Psoas muscle (tissue), 8 donors: ENCODE data around the gene SLX9. TPM values are rescaled to one million over a fixed set of nuclear protein-coding genes. Genes with fewer than 3 reads are reported as not detected.
A peak's percentile ranks its signal among the peaks of the same experiment; 100 is the strongest.
"Not testable (repeated sequence)": the region's sequence is repeated elsewhere in the genome, so short reads cannot be mapped to it uniquely, and the experiment has no call there.

ENCODE experiments used
- ATAC-seq, 4 donors: fragments of 200-7000 bp; cut with Tn5 transposase; one replicate each; pipeline ENCODE4 v1.9.1; 2020; ENCODE audit warnings: moderate library complexity in 3 of 4, mild to moderate bottlenecking in 2 of 4
- DNase-seq, 2 donors: peaks; one replicate each; pipeline ENCODE4 v3.0.0-alpha.2; 2020
- H3K27ac ChIP-seq: fragments of 200-600 bp; one replicate; pipeline ENCODE4 v1.8.0; 2022
- H3K27me3 ChIP-seq, 3 donors: fragments of 200-600 bp in 1 of 3; one replicate each; pipeline versions ENCODE4 v1.6.1 to v1.8.0; 2013 to 2022; ENCODE audit warnings: low read length in 2 of 3, mild to moderate bottlenecking in 2 of 3, moderate library complexity in 1 of 3; ENCODE audit not compliant: insufficient read depth in 3 of 3
- H3K36me3 ChIP-seq, 2 donors: fragments of 200-600 bp in 1 of 2; one replicate each; pipeline versions ENCODE4 v1.6.1 to v1.8.0; 2013 to 2022; ENCODE audit warnings: low read depth in 1 of 2, mild to moderate bottlenecking in 1 of 2, moderate library complexity in 1 of 2; ENCODE audit not compliant: insufficient read depth in 1 of 2
- H3K4me1 ChIP-seq: fragments of 200-600 bp; one replicate; pipeline ENCODE4 v1.8.0; 2022
- H3K4me3 ChIP-seq: fragments of 200-600 bp; one replicate; pipeline ENCODE4 v1.8.0; 2022; ENCODE audit warnings: mild to moderate bottlenecking
- H3K9me3 ChIP-seq: fragments of 200-600 bp; one replicate; pipeline ENCODE4 v1.8.0; 2022
- WGBS, 3 donors: extraction: QIAGEN DNeasy Blood & Tissue Kit; methylation state at CpG; one replicate each; pipeline versions ENCODE4 v1.1.6 to v1.1.7; 2013; 5-methylcytosine and 5-hydroxymethylcytosine counted together
- intact Hi-C, 2 donors: fragments of 100-400 bp; cut with DNase I; formaldehyde crosslinking; loops; one replicate each; pipeline versions ENCODE4 v1.11.0 to v1.14.2; 2022
- polyA plus RNA-seq, 3 donors: library from polyadenylated mRNA; stranded (reverse); fragments of 200-250 nt; gene quantifications; one replicate each; pipeline ENCODE4 v1.2.3, GENCODE V29; 2013
- total RNA-seq, 4 donors: library from RNA; stranded (reverse); fragmentation: NEBNext Ultra II Directional in 2 of 4; extraction: Animal tissue kit (Norgen Biotek cat#: 25700) in 2 of 4; gene quantifications; one replicate each; pipeline versions ENCODE4 v1.2.1 to v1.2.4, GENCODE V29; 2021 to 2023
- TF ChIP-seq, protein P1 (sequence below): fragments of 200-600 bp; IDR thresholded peaks from one replicate; pipeline ENCODE4 v1.8.0; 2022; ENCODE audit warnings: antibody characterized with exemption
- donor health status: healthy with polysubstance abuse.
- donor health status: DM: no; HTN: no; CAD: no; lungs with moderate emphysema.
- donor health status: Bipolar disorder and iron deficiency.
- donor health status: healthy.
- donor health status: DM: yes; HTN: yes; CAD: no.
- donor health status: DM: no; HTN: no; CAD: no.
- donor health status: DM: no; HTN: no; CAD: no.
- donor health status: DM: yes; HTN: yes; CAD: no.

Gene SLX9
- total and polyA plus RNA-seq, 7 donors: 20.2 to 69.2 (median 30.1) TPM

- Histone ChIP-seq H3K27me3 (peaks cover 0 to 59% (median 16%) of the 10 kb centered on the region in 3 donors), H3K27ac (no peak overlapping the region)
- TF ChIP-seq, protein P1, sequence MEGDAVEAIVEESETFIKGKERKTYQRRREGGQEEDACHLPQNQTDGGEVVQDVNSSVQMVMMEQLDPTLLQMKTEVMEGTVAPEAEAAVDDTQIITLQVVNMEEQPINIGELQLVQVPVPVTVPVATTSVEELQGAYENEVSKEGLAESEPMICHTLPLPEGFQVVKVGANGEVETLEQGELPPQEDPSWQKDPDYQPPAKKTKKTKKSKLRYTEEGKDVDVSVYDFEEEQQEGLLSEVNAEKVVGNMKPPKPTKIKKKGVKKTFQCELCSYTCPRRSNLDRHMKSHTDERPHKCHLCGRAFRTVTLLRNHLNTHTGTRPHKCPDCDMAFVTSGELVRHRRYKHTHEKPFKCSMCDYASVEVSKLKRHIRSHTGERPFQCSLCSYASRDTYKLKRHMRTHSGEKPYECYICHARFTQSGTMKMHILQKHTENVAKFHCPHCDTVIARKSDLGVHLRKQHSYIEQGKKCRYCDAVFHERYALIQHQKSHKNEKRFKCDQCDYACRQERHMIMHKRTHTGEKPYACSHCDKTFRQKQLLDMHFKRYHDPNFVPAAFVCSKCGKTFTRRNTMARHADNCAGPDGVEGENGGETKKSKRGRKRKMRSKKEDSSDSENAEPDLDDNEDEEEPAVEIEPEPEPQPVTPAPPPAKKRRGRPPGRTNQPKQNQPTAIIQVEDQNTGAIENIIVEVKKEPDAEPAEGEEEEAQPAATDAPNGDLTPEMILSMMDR: no peak
Measured at GRCh38 chr21:44926331-44927101, 13.3 kb upstream of the SLX9 start.

DNA sequence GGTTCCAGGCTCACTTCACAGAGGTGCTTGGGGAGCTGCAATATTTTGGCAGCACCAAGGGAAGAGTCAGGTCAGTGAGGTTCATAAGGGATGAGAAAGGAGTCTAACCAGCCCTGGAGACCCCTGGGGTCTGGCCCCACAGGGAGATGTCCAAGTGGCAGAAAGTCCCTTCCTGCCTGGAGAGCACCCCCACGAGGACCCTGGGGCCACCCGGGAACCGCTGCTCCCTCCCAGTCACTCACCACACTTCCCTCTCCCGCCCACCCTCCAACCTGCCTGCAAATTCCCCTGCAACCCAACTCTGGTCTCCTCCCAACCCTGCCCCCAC lies 12.6 kb upstream of the SLX9 start:
- Histone ChIP-seq H3K27ac (no peak overlapping the region), H3K4me3 (no peak overlapping the region)
- intact Hi-C loops: no loop called here

More at GRCh38 chr21:44926331-44927101, 13.3 kb upstream of the SLX9 start:
- ATAC-seq: no peak
- H3K4me1 ChIP-seq: peaks cover 2% of the 10 kb centered on the region
- H3K9me3 ChIP-seq: no peaks in the 10 kb centered on the region
- 66 to 71% (median 68%) methylated on average over 24 of the region's 24 CpGs for WGBS, 3 donors
- intact Hi-C loops: no loop called here
- H3K4me3 ChIP-seq: no peak overlapping the region
- no peaks in the 10 kb centered on the region for H3K36me3 ChIP-seq
- DNase-seq: peak in 1 of 2 donors; percentile 50

GRCh38 chr21:44927587-44928461 lies 12.0 kb upstream of the SLX9 start:
- intact Hi-C loops: no loop called here
- peak overlapping the region; percentile 1 for H3K4me3 ChIP-seq
- peaks cover 13% of the 10 kb centered on the region for H3K4me1 ChIP-seq
- 24 to 30% (median 26%) methylated on average over 16 to 19 of the region's 19 CpGs for WGBS, 3 donors
- TF ChIP-seq, protein P1: no peak
- DNase-seq (peak; percentile 44 to 61), ATAC-seq (peak in 3 of 4 donors; percentile 7 to 35 (median 24))
- no peaks in the 10 kb centered on the region for H3K9me3 ChIP-seq
- no peak overlapping the region for H3K27ac ChIP-seq
- no peaks in the 10 kb centered on the region for H3K36me3 ChIP-seq
- H3K27me3 ChIP-seq: peaks cover 0 to 64% (median 20%) of the 10 kb centered on the region in 3 donors

More for the DNA sequence above, 12.6 kb upstream of the SLX9 start:
- ATAC-seq (no peak), DNase-seq (peak in 1 of 2 donors; percentile 44)
- peaks cover 9% of the 10 kb centered on the region for H3K4me1 ChIP-seq
- TF ChIP-seq, protein P1: no peak
- H3K36me3 ChIP-seq: no peaks in the 10 kb centered on the region
- peaks cover 0 to 59% (median 18%) of the 10 kb centered on the region in 3 donors for H3K27me3 ChIP-seq
- 33 to 50% (median 37%) methylated on average over 3 to 4 of the region's 4 CpGs for WGBS, 3 donors
- H3K9me3 ChIP-seq: no peaks in the 10 kb centered on the region

DNA sequence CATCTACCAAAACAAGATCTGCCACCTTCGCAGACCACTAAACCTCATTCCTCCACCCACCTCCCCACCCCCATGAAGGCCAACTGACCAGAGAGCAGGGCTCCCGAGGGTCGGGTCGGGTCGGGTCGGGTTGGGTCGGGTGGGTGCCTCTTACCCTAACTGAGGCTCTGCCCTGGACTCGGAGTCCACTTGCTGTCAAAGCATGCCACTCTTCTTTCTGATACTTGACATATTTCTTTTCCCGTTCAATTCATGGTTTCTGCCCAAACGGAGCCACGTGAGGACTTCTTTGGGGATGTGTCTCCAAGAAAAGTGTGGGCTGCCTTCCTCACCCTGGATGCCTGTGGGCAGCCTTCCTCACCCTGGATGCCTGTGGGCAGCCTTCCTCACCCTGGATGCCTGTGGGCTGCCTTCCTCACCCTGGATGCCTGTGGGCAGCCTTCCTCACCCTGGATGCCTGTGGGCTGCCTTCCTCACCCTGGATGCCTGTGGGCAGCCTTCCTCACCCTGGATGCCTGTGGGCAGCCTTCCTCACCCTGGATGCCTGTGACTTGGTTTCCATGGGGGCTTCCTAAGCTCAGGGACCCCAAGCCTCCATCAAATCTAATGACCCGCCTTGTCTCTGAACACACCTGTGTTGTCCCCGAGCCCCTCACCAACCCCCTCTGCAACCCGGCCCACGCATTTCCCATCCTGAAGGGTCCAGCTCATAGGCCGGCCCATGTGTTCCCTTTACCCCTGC lies 11.2 kb upstream of the SLX9 start:
- H3K36me3 ChIP-seq, H3K9me3 ChIP-seq, intact Hi-C loops, H3K4me3 ChIP-seq, ATAC-seq, H3K27ac ChIP-seq: not testable (repeated sequence)
- DNase-seq: peak; percentile 11 to 27
- Histone ChIP-seq H3K27me3 (peaks cover 0 to 71% (median 23%) of the 10 kb centered on the region in 3 donors), H3K4me1 (peaks cover 21% of the 10 kb centered on the region)
- 56 to 80% (median 70%) methylated on average over 15 to 16 of the region's 16 CpGs for WGBS, 3 donors
